Thyroid gland (tissue), 4 donors: ENCODE measurements around the gene SKP1. TPM values are rescaled to one million over a fixed set of nuclear protein-coding genes. Genes with fewer than 3 reads are reported as not detected.
"Not testable (repeated sequence)": the region's sequence is repeated elsewhere in the genome, so short reads cannot be mapped to it uniquely, and the experiment has no call there.

Source experiments
- DNase-seq, 2 donors: peaks; one replicate each; pipeline ENCODE4 v3.0.0-alpha.2; 2019
- H3K27ac ChIP-seq, 3 donors: fragments of 200-600 bp; sonication (generic); 1 replicate in 2 of 3; 2 replicates in 1 of 3; pipeline ENCODE4 v1.5.1; 2016 to 2019; ENCODE audit warnings: mild to moderate bottlenecking in 1 of 3, moderate library complexity in 1 of 3
- H3K27me3 ChIP-seq: fragments of 200-600 bp; sonication (generic); one replicate; pipeline ENCODE4 v1.5.1; 2019
- H3K36me3 ChIP-seq, 2 donors: fragments of 200-600 bp; sonication (generic); one replicate each; pipeline ENCODE4 v1.5.1; 2016 to 2019
- H3K4me1 ChIP-seq, 2 donors: fragments of 200-600 bp; sonication (generic); one replicate each; pipeline ENCODE4 v1.5.1; 2017 to 2019
- H3K4me3 ChIP-seq, 3 donors: fragments of 200-600 bp; sonication (generic); replicated peaks in 1 of 3; 1 replicate in 2 of 3; 2 replicates in 1 of 3; pipeline ENCODE4 v1.5.1; 2016; ENCODE audit warnings: mild to moderate bottlenecking in 1 of 3
- H3K9me3 ChIP-seq: fragments of 200-600 bp; sonication (generic); one replicate; pipeline ENCODE4 v1.5.1; 2017
- CTCF ChIP-seq, 6 experiments: fragments of 200-600 bp in 3 of 6; fragments of 450-650 bp in 3 of 6; sonication (generic) in 3 of 6; IDR thresholded peaks; one replicate each; pipeline ENCODE4 v1.5.1; 2016 to 2019; ENCODE audit warnings: antibody characterized with exemption in 6 of 6, mild to moderate bottlenecking in 2 of 6, inconsistent platforms in 1 of 6, moderate library complexity in 1 of 6
- POLR2A ChIP-seq, 2 donors: fragments of 450-650 bp; IDR thresholded peaks; one replicate each; pipeline ENCODE4 v1.6.1; 2017; ENCODE audit warnings: antibody characterized with exemption in 2 of 2, mild to moderate bottlenecking in 2 of 2, moderate library complexity in 1 of 2
- WGBS, 2 donors: methylation state at CpG; one replicate each; pipeline ENCODE4 v1.1.5; 2017; 5-methylcytosine and 5-hydroxymethylcytosine counted together
- intact Hi-C: fragments of 100-400 bp; cut with DNase I; formaldehyde crosslinking; loops from one replicate; pipeline ENCODE4 v1.15.1; 2023
- total RNA-seq, 4 donors: library from RNA; depleted of rRNA; stranded (reverse); fragments of >200 nt; gene quantifications; one replicate each; pipeline ENCODE4 v1.2.3, GENCODE V29; 2016

Gene SKP1
- total RNA-seq, 4 donors from 2014 or later: 234 to 418 (median 346) TPM

GRCh38 chr5:134215757-134216156 lies 39.0 kb upstream of the SKP1 start:
- WGBS, 2 donors: 85 to 87% methylated on average over 2 of the region's 2 CpGs
- H3K4me1 ChIP-seq: peaks cover 22 to 31% of the 10 kb centered on the region in 2 donors
- no peak for TF ChIP-seq CTCF (IDR thresholded peaks at IDR 0.05)
- no peak for TF ChIP-seq POLR2A (IDR thresholded peaks at IDR 0.05)
- H3K4me3 ChIP-seq: no peak overlapping the region
- intact Hi-C loops: no loop called here
- peaks cover 0 to 3% of the 10 kb centered on the region in 2 donors for H3K36me3 ChIP-seq
- no peak overlapping the region for H3K27ac ChIP-seq
- no peaks in the 10 kb centered on the region for H3K27me3 ChIP-seq
- no peaks in the 10 kb centered on the region for H3K9me3 ChIP-seq
- no peak for DNase-seq

DNA sequence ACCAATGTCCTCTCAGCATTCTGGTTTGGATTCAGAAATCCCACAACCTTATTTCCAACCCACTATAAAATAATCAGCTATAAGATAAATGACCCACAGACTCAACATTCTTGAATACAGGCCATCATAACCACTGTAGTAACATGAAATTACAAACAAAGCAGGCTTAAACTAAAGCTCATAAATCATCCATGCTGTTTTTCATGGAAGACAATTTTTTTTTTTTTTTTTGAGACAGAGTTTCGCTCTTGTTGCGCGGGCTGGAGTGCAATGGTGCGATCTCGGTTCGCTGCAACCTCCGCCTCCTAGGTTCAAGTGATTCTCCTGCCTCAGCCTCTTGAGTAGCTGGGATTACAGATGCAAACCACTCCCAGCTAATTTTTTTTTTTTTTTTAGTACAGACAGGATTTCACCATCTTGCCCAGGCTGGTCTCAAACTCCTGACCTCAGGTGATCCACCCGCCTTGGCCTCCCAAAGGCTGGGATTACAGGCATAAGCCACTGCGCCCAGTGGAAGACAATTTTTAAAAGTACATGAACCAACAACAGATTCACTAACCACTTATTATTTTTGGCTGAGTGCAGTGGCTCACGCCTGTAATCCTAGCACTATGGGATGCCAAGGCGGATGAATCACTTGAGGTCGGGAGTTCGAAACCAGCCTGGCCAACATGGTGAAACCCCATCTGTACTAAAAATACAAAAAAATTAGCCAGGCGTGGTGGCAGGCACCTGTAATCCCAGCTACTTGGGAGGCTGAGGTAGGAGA lies 34.7 kb upstream of the SKP1 start:
- H3K27ac ChIP-seq, DNase-seq, H3K27me3 ChIP-seq, H3K36me3 ChIP-seq, H3K9me3 ChIP-seq, intact Hi-C loops, H3K4me3 ChIP-seq: not testable (repeated sequence)
- peaks cover 55 to 57% of the 10 kb centered on the region in 2 donors for H3K4me1 ChIP-seq
- WGBS, 2 donors: 88 to 92% methylated on average over 14 of the region's 14 CpGs

GRCh38 chr5:134209477-134210245 lies 32.9 kb upstream of the SKP1 start:
- no peaks in the 10 kb centered on the region for H3K36me3 ChIP-seq
- no peak for TF ChIP-seq POLR2A (IDR thresholded peaks at IDR 0.05)
- TF ChIP-seq CTCF (IDR thresholded peaks at IDR 0.05): no peak
- H3K4me1 ChIP-seq: peaks cover 58 to 72% of the 10 kb centered on the region in 2 donors
- 38 to 39% methylated on average over 14 of the region's 14 CpGs for WGBS, 2 donors
- H3K4me3 ChIP-seq: no peak overlapping the region
- peak overlapping the region; percentile 12 to 52 (median 51) for H3K27ac ChIP-seq
- intact Hi-C loops: no loop called here
- DNase-seq: peak; percentile 79 to 83
- H3K27me3 ChIP-seq: no peaks in the 10 kb centered on the region
- no peaks in the 10 kb centered on the region for H3K9me3 ChIP-seq

GRCh38 chr5:134207696-134208095 lies 30.9 kb upstream of the SKP1 start:
- Histone ChIP-seq H3K27me3 (no peaks in the 10 kb centered on the region), H3K9me3 (no peaks in the 10 kb centered on the region), H3K27ac (peak overlapping the region in 1 of 3 donors; percentile 15), H3K4me1 (peaks cover 64 to 78% of the 10 kb centered on the region in 2 donors), H3K36me3 (no peaks in the 10 kb centered on the region), H3K4me3 (no peak overlapping the region)
- DNase-seq: no peak
- TF ChIP-seq CTCF (IDR thresholded peaks at IDR 0.05): no peak
- no peak for TF ChIP-seq POLR2A (IDR thresholded peaks at IDR 0.05)
- intact Hi-C loops: no loop called here
- 76 to 89% methylated on average over 1 of the region's 1 CpG for whole genome bisulfite sequencing, 2 donors

GRCh38 chr5:134206627-134207160 lies 29.9 kb upstream of the SKP1 start:
- no peak for TF ChIP-seq POLR2A (IDR thresholded peaks at IDR 0.05)
- no peak for TF ChIP-seq CTCF (IDR thresholded peaks at IDR 0.05)
- H3K36me3 ChIP-seq: peaks cover 0 to 4% of the 10 kb centered on the region in 2 donors
- WGBS, 2 donors: 79 to 83% methylated on average over 7 of the region's 7 CpGs

More at GRCh38 chr5:134206627-134207160, 29.9 kb upstream of the SKP1 start:
- intact Hi-C loops: no loop called here
- DNase-seq: no peak
- Histone ChIP-seq H3K9me3 (no peaks in the 10 kb centered on the region), H3K27ac (no peak overlapping the region), H3K4me3 (no peak overlapping the region), H3K27me3 (no peaks in the 10 kb centered on the region), H3K4me1 (peaks cover 63 to 72% of the 10 kb centered on the region in 2 donors)
